Esophagus muscularis mucosa (tissue), 4 donors: ENCODE measurements around the gene AKT1. TPM values are rescaled to one million over a fixed set of nuclear protein-coding genes. Genes with fewer than 3 reads are reported as not detected.

Experiments used
- DNase-seq: peaks from one replicate; pipeline ENCODE4 v3.0.0-alpha.2; 2017; ENCODE audit errors: extremely low spot score
- H3K27ac ChIP-seq, 4 donors: fragments of 200-600 bp; sonication (generic); replicated peaks in 1 of 4; 1 replicate in 3 of 4; 2 replicates in 1 of 4; pipeline ENCODE4 v1.5.1; 2016 to 2019; ENCODE audit warnings: mild to moderate bottlenecking in 1 of 4
- H3K27me3 ChIP-seq, 4 donors: fragments of 200-600 bp; sonication (generic); one replicate each; pipeline versions ENCODE4 v1.5.1 to v1.6.0; 2016 to 2019
- H3K36me3 ChIP-seq, 4 donors: fragments of 200-600 bp; sonication (generic); one replicate each; pipeline ENCODE4 v1.5.1; 2016 to 2019
- H3K4me1 ChIP-seq, 4 donors: fragments of 200-600 bp; sonication (generic); one replicate each; pipeline ENCODE4 v1.5.1; 2016 to 2019
- H3K4me3 ChIP-seq, 4 donors: fragments of 200-600 bp; sonication (generic); 1 replicate in 2 of 4; 2 replicates in 2 of 4; pipeline ENCODE4 v1.5.1; 2016 to 2019; ENCODE audit warnings: mild to moderate bottlenecking in 4 of 4, moderate library complexity in 1 of 4
- H3K9me3 ChIP-seq, 4 donors: fragments of 200-600 bp; sonication (generic); 1 replicate in 3 of 4; 2 replicates in 1 of 4; pipeline ENCODE4 v1.5.1; 2016 to 2019
- EP300 ChIP-seq: sonication (generic); formaldehyde crosslinking; IDR thresholded peaks from one replicate; pipeline ENCODE4 v1.6.1; 2017; ENCODE audit warnings: antibody characterized with exemption
- POLR2A ChIP-seq: fragments of 450-650 bp; IDR thresholded peaks from one replicate; pipeline ENCODE4 v1.6.1; 2017; ENCODE audit warnings: antibody characterized with exemption, moderate library complexity, mild to moderate bottlenecking, low read depth
- POLR2AphosphoS5 ChIP-seq, 2 donors: sonication (generic); formaldehyde crosslinking; IDR thresholded peaks; one replicate each; pipeline ENCODE4 v1.6.1; 2017; ENCODE audit warnings: antibody characterized with exemption in 2 of 2
- WGBS: methylation state at CpG from one replicate; pipeline ENCODE4 v1.1.5; 2018; 5-methylcytosine and 5-hydroxymethylcytosine counted together
- intact Hi-C: fragments of 100-400 bp; cut with DNase I; formaldehyde crosslinking; loops from one replicate; pipeline ENCODE4 v1.15.1; 2023
- total RNA-seq, 4 donors: library from RNA; depleted of rRNA; stranded (reverse); fragments of >200 nt; gene quantifications; one replicate each; pipeline versions ENCODE4 v1.1.0 to v1.2.1, GENCODE V29; 2016
- TF ChIP-seq, protein P1 (sequence below), 3 experiments: fragments of 200-600 bp in 2 of 3; fragments of 450-650 bp in 1 of 3; sonication (generic) in 2 of 3; IDR thresholded peaks; one replicate each; pipeline ENCODE4 v1.5.1; 2017 to 2019; ENCODE audit warnings: antibody characterized with exemption in 3 of 3, mild to moderate bottlenecking in 2 of 3, moderate library complexity in 1 of 3

AKT1 gene
- total RNA-seq, 4 donors from 2014 or later: 162 to 267 (median 187) TPM

GRCh38 chr14:104767634-104767918 is 28.0 kb downstream of the AKT1 start:
- DNase-seq: no peak
- no peak overlapping the region for H3K4me3 ChIP-seq
- whole genome bisulfite sequencing: 86% methylated on average over 5 of the region's 5 CpGs
- H3K27ac ChIP-seq: no peak overlapping the region
- peaks cover 19 to 33% (median 30%) of the 10 kb centered on the region in 4 donors for H3K36me3 ChIP-seq
- H3K4me1 ChIP-seq: peaks cover 5 to 15% (median 11%) of the 10 kb centered on the region in 4 donors
- intact Hi-C loops: no loop called here
- no peak for TF ChIP-seq EP300
- no peak for TF ChIP-seq POLR2AphosphoS5 (IDR thresholded peaks at IDR 0.05)
- TF ChIP-seq POLR2A: no peak
- TF ChIP-seq, protein P1, sequence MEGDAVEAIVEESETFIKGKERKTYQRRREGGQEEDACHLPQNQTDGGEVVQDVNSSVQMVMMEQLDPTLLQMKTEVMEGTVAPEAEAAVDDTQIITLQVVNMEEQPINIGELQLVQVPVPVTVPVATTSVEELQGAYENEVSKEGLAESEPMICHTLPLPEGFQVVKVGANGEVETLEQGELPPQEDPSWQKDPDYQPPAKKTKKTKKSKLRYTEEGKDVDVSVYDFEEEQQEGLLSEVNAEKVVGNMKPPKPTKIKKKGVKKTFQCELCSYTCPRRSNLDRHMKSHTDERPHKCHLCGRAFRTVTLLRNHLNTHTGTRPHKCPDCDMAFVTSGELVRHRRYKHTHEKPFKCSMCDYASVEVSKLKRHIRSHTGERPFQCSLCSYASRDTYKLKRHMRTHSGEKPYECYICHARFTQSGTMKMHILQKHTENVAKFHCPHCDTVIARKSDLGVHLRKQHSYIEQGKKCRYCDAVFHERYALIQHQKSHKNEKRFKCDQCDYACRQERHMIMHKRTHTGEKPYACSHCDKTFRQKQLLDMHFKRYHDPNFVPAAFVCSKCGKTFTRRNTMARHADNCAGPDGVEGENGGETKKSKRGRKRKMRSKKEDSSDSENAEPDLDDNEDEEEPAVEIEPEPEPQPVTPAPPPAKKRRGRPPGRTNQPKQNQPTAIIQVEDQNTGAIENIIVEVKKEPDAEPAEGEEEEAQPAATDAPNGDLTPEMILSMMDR (IDR thresholded peaks at IDR 0.05): no peak
- H3K27me3 ChIP-seq: no peaks in the 10 kb centered on the region
- peaks cover 0 to 8% (median 3%) of the 10 kb centered on the region in 4 donors for H3K9me3 ChIP-seq

GRCh38 chr14:104766863-104767633 is 28.5 kb downstream of the AKT1 start:
- no peak for DNase-seq
- TF ChIP-seq POLR2A (no peak), POLR2AphosphoS5 (IDR thresholded peaks at IDR 0.05) (no peak), EP300 (no peak)
- TF ChIP-seq, protein P1 (IDR thresholded peaks at IDR 0.05): no peak
- Histone ChIP-seq H3K36me3 (peaks cover 15 to 33% (median 25%) of the 10 kb centered on the region in 4 donors), H3K27ac (no peak overlapping the region), H3K4me1 (peaks cover 5 to 15% (median 11%) of the 10 kb centered on the region in 4 donors), H3K27me3 (no peaks in the 10 kb centered on the region), H3K4me3 (no peak overlapping the region), H3K9me3 (peaks cover 0 to 8% (median 3%) of the 10 kb centered on the region in 4 donors)
- 83% methylated on average over 14 of the region's 15 CpGs for WGBS
- intact Hi-C loops: no loop called here

- peaks cover 5 to 15% (median 12%) of the 10 kb centered on the region in 4 donors for H3K4me1 ChIP-seq
- no peak overlapping the region for H3K4me3 ChIP-seq
- H3K27ac ChIP-seq: no peak overlapping the region
- H3K36me3 ChIP-seq: peaks cover 8 to 33% (median 21%) of the 10 kb centered on the region in 4 donors
- peaks cover 0 to 5% (median 2%) of the 10 kb centered on the region in 4 donors for H3K9me3 ChIP-seq
- 97% methylated on average over 4 of the region's 4 CpGs for WGBS
- intact Hi-C loops: no loop called here
- H3K27me3 ChIP-seq: no peaks in the 10 kb centered on the region
- DNase-seq: no peak
- no peak for TF ChIP-seq POLR2AphosphoS5 (IDR thresholded peaks at IDR 0.05)
- TF ChIP-seq EP300: no peak
- TF ChIP-seq POLR2A: no peak
- TF ChIP-seq, protein P1 (IDR thresholded peaks at IDR 0.05): no peak
These were observed 29.2 kb downstream of the AKT1 start for GRCh38 chr14:104766256-104766862.

- Histone ChIP-seq H3K27me3 (no peaks in the 10 kb centered on the region), H3K4me3 (no peak overlapping the region), H3K4me1 (peaks cover 5 to 23% (median 20%) of the 10 kb centered on the region in 4 donors), H3K27ac (no peak overlapping the region), H3K36me3 (peaks cover 1 to 33% (median 19%) of the 10 kb centered on the region in 4 donors), H3K9me3 (no peaks in the 10 kb centered on the region)
- 93% methylated on average over 3 of the region's 3 CpGs for WGBS
- TF ChIP-seq, protein P1 (IDR thresholded peaks at IDR 0.05): no peak
- TF ChIP-seq POLR2AphosphoS5 (IDR thresholded peaks at IDR 0.05) (no peak), EP300 (no peak), POLR2A (no peak)
- no peak for DNase-seq
- intact Hi-C loops: no loop called here
These were observed 30.0 kb downstream of the AKT1 start for GRCh38 chr14:104765517-104765916.
